K562 (cell line): ENCODE measurements around the gene ZNF689. TPM values are rescaled to one million over a fixed set of nuclear protein-coding genes. Genes with fewer than 3 reads are reported as not detected.

ENCODE experiments used
- CC2D1A ChIP-seq: fragments of 450-650 bp; IDR thresholded peaks from 2 replicates; pipeline ENCODE4 v1.6.1; 2017; ENCODE audit warnings: mild to moderate bottlenecking
- GTF2E2 ChIP-seq: fragments of 200-800 bp; sonication (Bioruptor generic); IDR thresholded peaks from 2 replicates; pipeline ENCODE4 v1.6.1; 2016; ENCODE audit warnings: missing genetic modification characterization, missing compliant biosample characterization
- HEY1 ChIP-seq: fragments of 250-450 bp; sonication (Bioruptor Pico); IDR thresholded peaks from 2 replicates; pipeline ENCODE4 v1.5.0; 2020; ENCODE audit warnings: mild to moderate bottlenecking, moderate library complexity, borderline replicate concordance
- HSF4 ChIP-seq: fragments of 250-450 bp; sonication (Bioruptor Pico); IDR thresholded peaks from 2 replicates; pipeline ENCODE4 v2.1.2; 2022; ENCODE audit warnings: mild to moderate bottlenecking, moderate library complexity, borderline replicate concordance
- MED1 ChIP-seq: sonication (generic); formaldehyde crosslinking; IDR thresholded peaks from 2 replicates; pipeline ENCODE4 v1.8.1; 2023; ENCODE audit warnings: missing genetic modification reagents, borderline replicate concordance
- NEUROD1 ChIP-seq: fragments of 150-350 bp; IDR thresholded peaks from 2 replicates; pipeline ENCODE4 v1.6.1; 2014; ENCODE audit warnings: borderline replicate concordance, low read length, low read depth; ENCODE audit not compliant: partially characterized antibody
- POLR3A ChIP-seq: IDR thresholded peaks from 2 replicates; pipeline ENCODE4 v1.6.1; 2011; ENCODE audit warnings: borderline replicate concordance, mild to moderate bottlenecking, moderate library complexity; ENCODE audit not compliant: insufficient read length, insufficient read depth; ENCODE audit errors: extremely low read depth
- PYGO2 ChIP-seq: fragments of 450-650 bp; IDR thresholded peaks from 2 replicates; pipeline ENCODE4 v1.6.1; 2016; ENCODE audit warnings: mild to moderate bottlenecking, missing genetic modification characterization, moderate library complexity, missing compliant biosample characterization
- SMARCA4 ChIP-seq: fragments of 450-650 bp; IDR thresholded peaks from 2 replicates; pipeline ENCODE4 v1.6.1; 2016
- TOE1 ChIP-seq, 2 experiments: fragments of 450-650 bp in 1 of 2; sonication (generic) in 1 of 2; formaldehyde crosslinking in 1 of 2; IDR thresholded peaks; 2 replicates each; pipeline versions ENCODE4 v1.7.1 to v1.8.0; 2016 to 2022; ENCODE audit warnings: borderline replicate concordance in 2 of 2, mild to moderate bottlenecking in 2 of 2, antibody characterized with exemption in 1 of 2, inconsistent platforms in 1 of 2, low read depth in 1 of 2, missing genetic modification reagents in 1 of 2, moderate library complexity in 1 of 2
- U2AF1 ChIP-seq: fragments of 200-400 bp; formaldehyde crosslinking; optimal IDR thresholded peaks from 2 replicates; pipeline ENCODE3; 2017; ENCODE audit warnings: mild to moderate bottlenecking, low read depth, low read length, moderate library complexity
- ZNF224 ChIP-seq: sonication (generic); formaldehyde crosslinking; IDR thresholded peaks from 2 replicates; pipeline ENCODE4 v1.8.0; 2022; ENCODE audit warnings: mild to moderate bottlenecking, missing genetic modification reagents
- ZNF311 ChIP-seq: fragments of 250-450 bp; sonication (Bioruptor Pico); IDR thresholded peaks from 2 replicates; pipeline ENCODE4 v1.4.0; 2020; ENCODE audit warnings: mild to moderate bottlenecking, moderate library complexity
- polyA plus RNA-seq, 8 experiments: library from polyadenylated mRNA; depleted of rRNA in 4 of 8; stranded (reverse) in 5 of 8; unstranded in 3 of 8; fragments of >200 nt; fragmentation: Nextera tagmentation in 2 of 8; fragmentation: Illumina TruSeq in 1 of 8; extraction: Ambion mirVana in 2 of 8; extraction: Trizol in 1 of 8; gene quantifications; 2 replicates each; pipeline versions ENCODE4 v1.2.1 to v1.2.3, GENCODE V29; 2011 to 2014; ENCODE audit warnings: inconsistent platforms in 1 of 8, missing spikeins in 1 of 8
- total RNA-seq, 7 experiments: library from RNA; depleted of rRNA in 6 of 7; stranded (reverse); fragments of >200 nt in 6 of 7; fragmentation: Illumina TruSeq in 2 of 7; extraction: Trizol in 2 of 7; gene quantifications; 2 replicates each; pipeline versions ENCODE4 v1.2.1 to v1.2.3, GENCODE V29; 2011 to 2021; ENCODE audit warnings: low replicate concordance in 1 of 7
- TF ChIP-seq, protein P1 (sequence below), 2 experiments: fragments of 450-650 bp; IDR thresholded peaks; 2 replicates each; pipeline ENCODE4 v1.6.1; 2018; ENCODE audit warnings: mild to moderate bottlenecking in 2 of 2, low read depth in 1 of 2; ENCODE audit not compliant: partially characterized antibody in 2 of 2
- TF ChIP-seq, protein P2 (sequence below): fragments of 450-650 bp; IDR thresholded peaks from 2 replicates; pipeline ENCODE4 v1.6.1; 2016; ENCODE audit warnings: borderline replicate concordance
- TF ChIP-seq, protein P3 (sequence below): fragments of 250-450 bp; sonication (Bioruptor Pico); IDR thresholded peaks from 2 replicates; pipeline ENCODE4 v1.5.0; 2022; ENCODE audit warnings: mild to moderate bottlenecking
- TF ChIP-seq, protein P4 (sequence below): sonication (generic); formaldehyde crosslinking; IDR thresholded peaks from 2 replicates; pipeline ENCODE4 v1.8.1; 2023; ENCODE audit warnings: mild to moderate bottlenecking, missing genetic modification reagents
- TF ChIP-seq, protein P5 (sequence below): IDR thresholded peaks from 2 replicates; pipeline ENCODE4 v1.6.1; 2011; ENCODE audit not compliant: insufficient read length; ENCODE audit errors: extremely low read depth

Gene ZNF689
- total and polyA plus RNA-seq, 9 of the 15 experiments (the other 6 are each of a cell fraction or from before 2014, with no cell fraction given) = 5.4 to 15.4 (median 10.8) TPM

DNA sequence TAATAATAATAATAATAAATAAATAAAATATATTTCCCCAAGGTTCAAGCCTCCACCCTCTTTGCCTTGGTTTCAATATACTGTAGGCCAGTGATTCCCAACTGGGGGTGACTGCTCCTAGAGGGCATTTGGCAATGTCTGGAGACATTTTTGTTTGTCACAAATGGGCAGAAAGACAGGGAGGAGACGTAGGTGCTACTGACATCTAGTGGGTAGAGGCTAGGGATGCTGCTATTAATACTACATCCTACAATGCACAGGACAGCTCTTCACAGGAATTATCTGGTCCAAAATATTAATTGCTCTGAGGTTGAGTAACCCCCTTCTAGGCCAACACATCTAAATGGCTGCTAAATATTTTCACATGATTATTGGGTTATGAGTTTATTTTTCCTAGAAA is 27.8 kb upstream of the ZNF689 start (continued):
- TF ChIP-seq CC2D1A = peak; percentile 61; the same call in 1 of the 2 replicates
- TF ChIP-seq HSF4 (CRISPR knock-in tag) = no peak
- TF ChIP-seq NEUROD1 = no peak
- no peak for TF ChIP-seq POLR3A
- TF ChIP-seq U2AF1 = no peak
- no peak for TF ChIP-seq ZNF311 (CRISPR knock-in tag)
- TF ChIP-seq GTF2E2 = no peak
- TF ChIP-seq SMARCA4 = no peak
- no peak for TF ChIP-seq PYGO2
- TF ChIP-seq, protein P1, sequence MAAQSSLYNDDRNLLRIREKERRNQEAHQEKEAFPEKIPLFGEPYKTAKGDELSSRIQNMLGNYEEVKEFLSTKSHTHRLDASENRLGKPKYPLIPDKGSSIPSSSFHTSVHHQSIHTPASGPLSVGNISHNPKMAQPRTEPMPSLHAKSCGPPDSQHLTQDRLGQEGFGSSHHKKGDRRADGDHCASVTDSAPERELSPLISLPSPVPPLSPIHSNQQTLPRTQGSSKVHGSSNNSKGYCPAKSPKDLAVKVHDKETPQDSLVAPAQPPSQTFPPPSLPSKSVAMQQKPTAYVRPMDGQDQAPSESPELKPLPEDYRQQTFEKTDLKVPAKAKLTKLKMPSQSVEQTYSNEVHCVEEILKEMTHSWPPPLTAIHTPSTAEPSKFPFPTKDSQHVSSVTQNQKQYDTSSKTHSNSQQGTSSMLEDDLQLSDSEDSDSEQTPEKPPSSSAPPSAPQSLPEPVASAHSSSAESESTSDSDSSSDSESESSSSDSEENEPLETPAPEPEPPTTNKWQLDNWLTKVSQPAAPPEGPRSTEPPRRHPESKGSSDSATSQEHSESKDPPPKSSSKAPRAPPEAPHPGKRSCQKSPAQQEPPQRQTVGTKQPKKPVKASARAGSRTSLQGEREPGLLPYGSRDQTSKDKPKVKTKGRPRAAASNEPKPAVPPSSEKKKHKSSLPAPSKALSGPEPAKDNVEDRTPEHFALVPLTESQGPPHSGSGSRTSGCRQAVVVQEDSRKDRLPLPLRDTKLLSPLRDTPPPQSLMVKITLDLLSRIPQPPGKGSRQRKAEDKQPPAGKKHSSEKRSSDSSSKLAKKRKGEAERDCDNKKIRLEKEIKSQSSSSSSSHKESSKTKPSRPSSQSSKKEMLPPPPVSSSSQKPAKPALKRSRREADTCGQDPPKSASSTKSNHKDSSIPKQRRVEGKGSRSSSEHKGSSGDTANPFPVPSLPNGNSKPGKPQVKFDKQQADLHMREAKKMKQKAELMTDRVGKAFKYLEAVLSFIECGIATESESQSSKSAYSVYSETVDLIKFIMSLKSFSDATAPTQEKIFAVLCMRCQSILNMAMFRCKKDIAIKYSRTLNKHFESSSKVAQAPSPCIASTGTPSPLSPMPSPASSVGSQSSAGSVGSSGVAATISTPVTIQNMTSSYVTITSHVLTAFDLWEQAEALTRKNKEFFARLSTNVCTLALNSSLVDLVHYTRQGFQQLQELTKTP (IDR thresholded peaks at IDR 0.05; ENCODE audit: low read depth in 1 of 2, partially characterized antibody in 2 of 2) = no peak
- TF ChIP-seq, protein P2, sequence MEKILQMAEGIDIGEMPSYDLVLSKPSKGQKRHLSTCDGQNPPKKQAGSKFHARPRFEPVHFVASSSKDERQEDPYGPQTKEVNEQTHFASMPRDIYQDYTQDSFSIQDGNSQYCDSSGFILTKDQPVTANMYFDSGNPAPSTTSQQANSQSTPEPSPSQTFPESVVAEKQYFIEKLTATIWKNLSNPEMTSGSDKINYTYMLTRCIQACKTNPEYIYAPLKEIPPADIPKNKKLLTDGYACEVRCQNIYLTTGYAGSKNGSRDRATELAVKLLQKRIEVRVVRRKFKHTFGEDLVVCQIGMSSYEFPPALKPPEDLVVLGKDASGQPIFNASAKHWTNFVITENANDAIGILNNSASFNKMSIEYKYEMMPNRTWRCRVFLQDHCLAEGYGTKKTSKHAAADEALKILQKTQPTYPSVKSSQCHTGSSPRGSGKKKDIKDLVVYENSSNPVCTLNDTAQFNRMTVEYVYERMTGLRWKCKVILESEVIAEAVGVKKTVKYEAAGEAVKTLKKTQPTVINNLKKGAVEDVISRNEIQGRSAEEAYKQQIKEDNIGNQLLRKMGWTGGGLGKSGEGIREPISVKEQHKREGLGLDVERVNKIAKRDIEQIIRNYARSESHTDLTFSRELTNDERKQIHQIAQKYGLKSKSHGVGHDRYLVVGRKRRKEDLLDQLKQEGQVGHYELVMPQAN = no peak
- TF ChIP-seq MED1 = no peak
- no peak for TF ChIP-seq TOE1 (IDR thresholded peaks at IDR 0.05; ENCODE audit: borderline replicate concordance)
- TF ChIP-seq TOE1 (CRISPR knock-in tag; IDR thresholded peaks at IDR 0.05; ENCODE audit: borderline replicate concordance, low read depth) = no peak
- TF ChIP-seq, protein P3, sequence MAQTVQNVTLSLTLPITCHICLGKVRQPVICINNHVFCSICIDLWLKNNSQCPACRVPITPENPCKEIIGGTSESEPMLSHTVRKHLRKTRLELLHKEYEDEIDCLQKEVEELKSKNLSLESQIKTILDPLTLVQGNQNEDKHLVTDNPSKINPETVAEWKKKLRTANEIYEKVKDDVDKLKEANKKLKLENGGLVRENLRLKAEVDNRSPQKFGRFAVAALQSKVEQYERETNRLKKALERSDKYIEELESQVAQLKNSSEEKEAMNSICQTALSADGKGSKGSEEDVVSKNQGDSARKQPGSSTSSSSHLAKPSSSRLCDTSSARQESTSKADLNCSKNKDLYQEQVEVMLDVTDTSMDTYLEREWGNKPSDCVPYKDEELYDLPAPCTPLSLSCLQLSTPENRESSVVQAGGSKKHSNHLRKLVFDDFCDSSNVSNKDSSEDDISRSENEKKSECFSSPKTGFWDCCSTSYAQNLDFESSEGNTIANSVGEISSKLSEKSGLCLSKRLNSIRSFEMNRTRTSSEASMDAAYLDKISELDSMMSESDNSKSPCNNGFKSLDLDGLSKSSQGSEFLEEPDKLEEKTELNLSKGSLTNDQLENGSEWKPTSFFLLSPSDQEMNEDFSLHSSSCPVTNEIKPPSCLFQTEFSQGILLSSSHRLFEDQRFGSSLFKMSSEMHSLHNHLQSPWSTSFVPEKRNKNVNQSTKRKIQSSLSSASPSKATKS (CRISPR knock-in tag) = no peak
- TF ChIP-seq, protein P4, sequence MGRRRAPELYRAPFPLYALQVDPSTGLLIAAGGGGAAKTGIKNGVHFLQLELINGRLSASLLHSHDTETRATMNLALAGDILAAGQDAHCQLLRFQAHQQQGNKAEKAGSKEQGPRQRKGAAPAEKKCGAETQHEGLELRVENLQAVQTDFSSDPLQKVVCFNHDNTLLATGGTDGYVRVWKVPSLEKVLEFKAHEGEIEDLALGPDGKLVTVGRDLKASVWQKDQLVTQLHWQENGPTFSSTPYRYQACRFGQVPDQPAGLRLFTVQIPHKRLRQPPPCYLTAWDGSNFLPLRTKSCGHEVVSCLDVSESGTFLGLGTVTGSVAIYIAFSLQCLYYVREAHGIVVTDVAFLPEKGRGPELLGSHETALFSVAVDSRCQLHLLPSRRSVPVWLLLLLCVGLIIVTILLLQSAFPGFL (CRISPR knock-in tag) = no peak
- TF ChIP-seq HEY1 = no peak
- TF ChIP-seq, protein P5, sequence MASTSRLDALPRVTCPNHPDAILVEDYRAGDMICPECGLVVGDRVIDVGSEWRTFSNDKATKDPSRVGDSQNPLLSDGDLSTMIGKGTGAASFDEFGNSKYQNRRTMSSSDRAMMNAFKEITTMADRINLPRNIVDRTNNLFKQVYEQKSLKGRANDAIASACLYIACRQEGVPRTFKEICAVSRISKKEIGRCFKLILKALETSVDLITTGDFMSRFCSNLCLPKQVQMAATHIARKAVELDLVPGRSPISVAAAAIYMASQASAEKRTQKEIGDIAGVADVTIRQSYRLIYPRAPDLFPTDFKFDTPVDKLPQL = no peak
- no peak for TF ChIP-seq ZNF224 (CRISPR knock-in tag)
